Stimulated activated CD8-positive, alpha-beta memory T cell treated with anti-CD3 and anti-CD28 coated beads, Interleukin-7, amount 100 ng/mL, for 1 hour (primary cell): Measurements from ENCODE around the gene FSHR.

Experiments used
- DNase-seq, 2 donors: peaks; one replicate each; pipeline ENCODE4 v3.0.0-alpha.2; 2020; ENCODE audit warnings: low read depth in 2 of 2

The FSHR gene

DNA sequence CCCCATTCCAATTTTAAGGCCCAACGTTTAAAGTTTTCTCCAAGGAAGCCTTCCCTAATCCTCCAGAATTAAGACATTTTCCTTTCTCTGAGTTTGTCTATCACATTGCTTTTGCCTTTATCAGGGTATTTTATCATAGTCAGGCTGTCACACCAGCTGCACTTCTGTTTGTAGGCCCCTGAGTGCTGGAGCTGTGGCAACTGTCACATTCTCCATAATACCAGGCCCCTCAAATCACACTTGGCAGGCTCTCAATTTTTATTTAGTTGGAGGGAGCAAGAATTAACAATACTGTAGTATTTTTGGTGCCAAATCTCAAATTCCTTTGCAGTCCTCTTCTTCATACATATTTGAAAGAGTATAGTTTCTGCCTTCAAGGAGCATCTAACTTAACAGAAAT lies 122.2 kb downstream of the FSHR start:
- no peak for DNase-seq

DNA sequence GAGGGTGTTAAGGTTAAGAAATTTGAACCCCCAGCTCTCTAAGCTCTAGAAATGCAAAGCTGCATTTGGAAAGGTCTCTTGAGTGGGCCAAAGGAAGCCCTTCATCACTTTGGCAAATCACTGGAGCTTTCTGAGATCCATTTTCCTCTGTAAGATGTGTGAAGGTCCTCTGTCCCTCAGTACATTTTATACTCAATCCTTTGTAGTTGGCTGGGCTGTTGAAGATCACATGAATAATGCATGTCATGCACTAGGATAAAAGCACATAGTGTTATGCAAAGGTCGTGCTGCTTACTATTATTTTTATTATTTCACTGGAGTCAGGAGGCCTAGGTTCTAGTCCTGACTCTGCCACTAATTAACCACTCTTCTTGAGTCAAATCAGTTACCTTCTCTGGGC lies 124.9 kb downstream of the FSHR start:
- DNase-seq = no peak

DNA sequence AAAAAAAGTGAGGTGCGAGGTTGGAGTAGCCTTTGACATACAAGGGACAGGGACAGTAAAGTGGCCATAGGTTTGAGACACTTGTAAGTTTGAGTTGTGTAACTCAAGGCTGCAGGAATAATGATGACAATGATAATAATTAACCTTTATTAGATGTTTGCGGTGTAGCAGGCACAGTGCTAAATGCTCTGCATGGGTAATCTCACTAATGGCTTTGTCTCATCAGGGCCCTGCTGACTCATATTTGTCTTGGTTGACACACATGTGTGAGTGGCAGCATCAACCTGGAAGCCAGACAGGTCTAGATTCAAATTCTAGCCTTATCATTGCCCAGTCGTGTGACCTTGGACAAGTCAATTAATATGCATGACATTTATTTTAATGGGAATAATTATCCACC lies 126.2 kb downstream of the FSHR start:
- DNase-seq = no peak

DNA sequence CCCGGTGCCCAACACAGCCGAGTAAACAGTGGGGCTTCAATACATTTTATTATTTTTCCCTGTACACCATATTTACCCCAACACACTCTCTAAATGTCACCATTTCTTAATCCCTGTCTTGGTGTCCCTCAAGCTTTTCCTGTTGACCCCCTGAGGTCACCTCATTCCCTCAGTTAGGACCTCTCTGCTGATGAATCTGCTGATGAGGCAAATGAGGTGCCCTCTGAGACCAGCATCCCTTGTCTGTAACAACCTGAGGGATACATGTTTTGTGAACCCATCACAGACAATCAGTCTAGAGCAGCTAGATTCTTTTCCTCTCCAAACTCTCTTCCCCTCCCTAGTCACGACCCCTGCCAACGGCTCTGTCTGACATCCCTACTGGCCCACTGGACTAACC lies 127.6 kb downstream of the FSHR start:
- no peak for DNase-seq

DNA sequence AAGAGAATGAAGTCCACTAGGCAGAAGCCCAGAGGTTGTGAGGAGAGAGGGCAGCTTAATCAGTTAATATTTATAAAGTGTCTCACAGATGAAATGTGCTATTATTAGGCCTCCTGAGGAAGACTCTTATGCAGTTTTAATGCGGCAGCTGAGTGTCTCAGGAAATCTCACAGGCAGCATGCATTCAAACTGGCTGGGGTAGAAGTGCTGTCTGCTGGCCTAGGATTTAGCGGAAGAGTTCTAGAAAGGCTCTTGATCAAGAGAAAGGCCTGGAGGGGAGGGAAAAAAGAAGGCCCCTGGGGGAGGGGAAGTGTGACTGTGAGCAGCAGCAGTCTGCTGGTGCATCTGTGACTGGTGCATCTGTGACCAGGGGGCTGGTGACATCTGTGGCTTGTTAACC lies 133.0 kb downstream of the FSHR start:
- no peak for DNase-seq

DNA sequence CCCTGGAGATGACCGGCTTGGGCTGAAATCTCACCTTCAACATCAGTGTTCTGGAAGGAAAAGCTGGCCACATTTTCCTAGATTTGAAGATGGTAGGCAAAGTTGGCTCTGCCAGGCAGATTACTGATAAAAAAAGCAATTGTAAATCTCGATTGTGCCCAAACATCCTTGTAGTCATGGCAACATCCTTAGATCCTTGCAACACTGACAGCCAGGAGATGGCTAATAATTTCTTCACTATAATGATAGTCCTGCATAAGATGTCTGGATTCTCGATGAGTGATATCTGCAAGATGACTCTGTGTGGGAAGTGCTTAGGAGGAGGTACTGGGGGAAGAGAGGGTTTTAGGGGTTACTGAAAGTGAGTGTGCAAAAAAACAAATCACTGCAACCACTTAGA lies 149.1 kb downstream of the FSHR start:
- no peak for DNase-seq

DNA sequence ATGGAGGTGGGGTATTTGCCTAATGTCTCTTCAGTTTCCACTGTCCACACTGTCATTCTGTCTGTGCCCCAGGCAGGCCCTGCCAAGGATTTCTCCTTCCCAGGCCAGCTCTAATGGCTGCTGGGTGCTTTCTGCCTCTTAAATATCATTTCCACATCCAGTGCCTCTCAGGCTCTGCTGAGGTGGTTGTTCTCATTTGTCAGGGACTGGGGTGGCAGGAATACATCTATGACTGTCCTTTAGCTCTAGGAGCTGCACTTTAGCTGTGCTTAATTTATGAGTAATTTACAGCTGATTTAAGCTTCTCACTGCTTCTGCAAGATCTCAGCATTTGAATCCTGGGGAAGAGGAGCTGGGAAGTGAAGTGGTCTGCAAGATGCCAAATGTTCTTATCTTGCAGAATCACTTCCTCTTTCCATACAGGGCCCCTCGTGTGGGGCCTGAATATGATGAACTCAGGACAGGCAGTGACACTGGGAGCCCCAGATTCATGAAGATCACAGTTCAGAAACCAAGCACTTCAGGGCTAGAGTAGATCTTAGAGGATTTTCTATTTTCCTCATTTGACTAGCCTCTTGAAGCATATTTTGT lies 150.2 kb downstream of the FSHR start:
- no peak for DNase-seq

DNA sequence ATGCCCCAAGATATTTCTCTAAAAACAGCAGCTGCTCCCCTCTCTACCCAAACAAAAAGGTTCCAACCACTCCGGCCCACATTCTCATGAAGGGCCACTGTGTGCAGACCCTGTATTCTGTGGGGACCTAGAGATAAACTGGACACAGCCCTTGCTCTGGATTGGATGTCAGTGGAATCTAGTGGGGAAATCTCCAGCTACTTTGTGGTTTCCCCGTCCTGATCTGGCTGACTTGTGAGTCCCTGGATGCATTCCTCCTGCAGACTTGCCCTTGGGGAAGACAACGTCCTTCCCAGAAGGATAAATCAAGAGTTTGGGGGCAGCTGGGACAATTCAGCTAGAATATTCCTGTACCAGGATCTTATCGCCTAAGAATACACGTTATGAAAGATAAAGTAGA lies 151.1 kb downstream of the FSHR start:
- DNase-seq = no peak

DNA sequence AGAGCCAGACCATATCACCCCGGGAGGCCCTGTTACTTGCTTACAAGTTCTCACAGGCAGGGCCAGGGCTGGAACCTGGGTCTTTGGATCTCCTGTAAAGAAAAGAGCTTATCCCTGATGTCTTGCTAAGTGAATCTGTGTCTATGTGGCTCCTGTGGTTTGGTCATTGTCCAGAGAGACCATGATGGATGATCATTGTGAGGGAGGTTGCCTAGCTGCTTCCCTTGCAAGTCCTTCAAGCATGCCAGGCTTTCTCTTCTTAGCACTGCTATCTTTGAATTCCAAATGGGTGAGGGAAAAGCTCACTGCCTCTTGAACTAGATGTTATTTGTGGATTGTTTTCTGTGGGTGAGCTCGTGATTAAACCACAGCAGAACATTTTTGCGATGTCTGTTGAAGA lies 151.6 kb downstream of the FSHR start:
- DNase-seq = no peak

DNA sequence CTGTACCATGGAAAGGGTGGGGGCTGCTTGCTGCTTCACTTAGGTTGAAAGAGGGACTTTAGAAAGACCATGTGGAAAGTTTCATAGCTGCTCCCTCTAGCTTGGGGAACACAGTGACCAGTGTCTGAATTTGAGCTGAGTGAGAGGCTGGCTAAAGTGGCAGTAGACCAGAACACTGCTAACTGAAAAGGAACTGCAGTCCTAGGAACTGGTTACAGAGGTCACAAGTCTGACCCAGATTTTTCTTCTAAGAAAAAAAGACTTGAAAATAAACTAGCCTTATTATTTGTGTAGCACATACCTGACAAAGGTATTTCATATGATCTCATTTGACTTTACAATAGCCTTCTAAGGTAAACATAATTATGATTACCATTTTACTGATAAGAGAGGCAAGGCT lies 153.6 kb downstream of the FSHR start:
- no peak for DNase-seq

DNA sequence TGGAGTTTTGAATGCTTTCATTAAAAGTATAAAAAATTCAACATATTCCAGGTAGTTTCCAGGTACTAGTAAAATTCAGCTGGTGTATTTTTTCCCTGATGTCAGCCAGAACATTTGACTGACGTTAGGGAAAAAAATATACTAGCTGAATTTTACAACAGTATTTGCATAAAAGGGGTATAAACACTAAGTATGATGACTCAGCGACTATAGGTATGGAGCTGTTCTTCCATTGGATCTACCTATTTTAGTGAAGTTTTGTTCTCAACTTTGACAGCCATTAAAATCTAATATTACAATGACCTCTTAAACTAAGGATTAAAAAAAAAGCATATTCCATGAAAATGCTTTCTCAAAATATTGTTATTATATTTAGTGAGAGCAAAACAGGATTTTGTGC lies 155.9 kb downstream of the FSHR start:
- no peak for DNase-seq

DNA sequence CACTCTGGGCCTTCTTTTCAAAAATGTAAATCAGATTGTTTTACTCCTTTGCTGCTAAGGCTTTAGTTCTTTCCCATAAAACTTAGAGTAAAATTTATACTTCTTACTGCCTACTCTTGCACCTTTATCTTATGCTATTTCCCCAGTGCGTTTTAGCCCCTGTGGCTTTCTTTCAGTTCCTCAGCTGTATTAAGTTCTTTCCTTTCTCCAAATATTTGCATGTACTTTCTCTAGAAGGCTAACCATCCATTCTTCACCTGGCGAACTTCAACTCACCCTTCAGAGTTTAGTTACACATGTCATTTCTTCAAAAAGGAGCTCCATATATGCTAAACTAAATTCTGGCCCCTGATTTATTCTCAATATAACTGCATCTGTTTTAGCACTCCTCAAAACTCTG lies 160.7 kb downstream of the FSHR start:
- DNase-seq = no peak

DNA sequence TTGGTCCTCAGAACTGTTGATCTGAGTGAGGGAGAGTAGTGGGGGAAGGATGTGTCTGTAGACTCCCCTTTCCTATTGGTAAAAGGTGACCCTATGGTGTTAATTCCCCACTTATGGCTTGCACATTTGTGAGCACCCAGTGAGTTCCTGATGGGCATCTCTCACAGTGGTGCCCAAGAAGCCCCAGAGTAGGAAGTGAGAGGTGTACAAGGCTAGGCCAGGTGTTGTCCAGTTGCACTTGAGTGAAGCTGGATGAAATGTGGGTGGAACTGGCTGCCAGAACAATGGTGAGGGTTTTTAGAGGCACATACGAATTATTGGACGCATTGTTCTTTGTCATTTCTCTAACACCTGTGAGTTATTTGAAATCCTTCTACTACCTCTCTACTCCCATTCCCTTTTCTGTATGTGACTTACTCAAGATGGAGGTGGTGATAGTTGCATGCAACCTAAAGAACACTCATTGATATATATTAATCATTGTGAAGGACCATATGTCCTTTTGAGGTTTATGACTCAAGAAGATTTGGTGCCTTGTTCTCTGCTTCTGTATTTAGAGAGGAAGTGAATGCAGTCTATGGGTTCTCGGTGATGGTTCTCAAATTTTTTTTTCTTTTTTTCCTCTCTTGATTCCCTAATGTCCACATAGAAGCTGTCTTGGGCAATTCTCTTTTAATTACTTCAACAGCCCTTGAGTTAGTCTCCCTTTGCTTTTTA lies 162.7 kb downstream of the FSHR start:
- DNase-seq = no peak

DNA sequence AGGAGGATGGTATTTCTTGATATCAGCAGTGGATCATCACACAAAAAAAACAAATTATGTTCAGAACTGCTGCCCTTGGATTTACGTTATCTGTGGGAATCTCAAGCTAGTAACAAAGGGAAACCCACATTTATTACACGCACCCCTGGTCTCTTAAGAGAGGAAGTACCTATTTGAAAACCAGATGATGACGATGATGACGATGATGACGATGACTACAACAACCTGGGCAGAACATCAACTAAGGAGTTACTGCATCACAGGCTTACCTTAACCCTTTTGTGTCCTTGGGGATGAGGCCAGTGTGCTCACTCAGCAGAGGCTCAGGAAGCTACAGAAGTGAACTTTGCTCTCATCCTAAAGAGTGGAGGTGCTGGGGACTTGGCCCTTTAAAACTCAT lies 169.4 kb downstream of the FSHR start:
- no peak for DNase-seq

DNA sequence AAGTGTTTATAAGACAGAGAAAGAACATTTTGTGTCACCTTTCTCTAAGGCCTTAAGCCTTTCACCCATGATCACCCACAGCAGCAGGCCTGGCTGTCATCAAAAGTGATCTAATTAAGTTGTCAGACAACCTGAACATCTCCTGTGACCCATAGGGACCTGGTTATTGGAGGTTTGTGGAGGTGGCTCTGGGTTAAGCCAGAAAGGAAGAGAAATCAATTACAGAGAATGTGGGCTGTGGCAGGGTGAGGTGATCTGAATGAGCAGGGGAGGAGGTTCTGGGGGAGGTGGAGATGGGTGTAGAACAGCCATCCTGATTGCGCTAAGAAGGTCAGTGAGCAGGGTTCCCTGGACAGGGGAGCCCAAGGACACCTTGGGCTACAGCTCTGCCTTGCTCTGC lies 170.8 kb downstream of the FSHR start:
- DNase-seq = no peak

DNA sequence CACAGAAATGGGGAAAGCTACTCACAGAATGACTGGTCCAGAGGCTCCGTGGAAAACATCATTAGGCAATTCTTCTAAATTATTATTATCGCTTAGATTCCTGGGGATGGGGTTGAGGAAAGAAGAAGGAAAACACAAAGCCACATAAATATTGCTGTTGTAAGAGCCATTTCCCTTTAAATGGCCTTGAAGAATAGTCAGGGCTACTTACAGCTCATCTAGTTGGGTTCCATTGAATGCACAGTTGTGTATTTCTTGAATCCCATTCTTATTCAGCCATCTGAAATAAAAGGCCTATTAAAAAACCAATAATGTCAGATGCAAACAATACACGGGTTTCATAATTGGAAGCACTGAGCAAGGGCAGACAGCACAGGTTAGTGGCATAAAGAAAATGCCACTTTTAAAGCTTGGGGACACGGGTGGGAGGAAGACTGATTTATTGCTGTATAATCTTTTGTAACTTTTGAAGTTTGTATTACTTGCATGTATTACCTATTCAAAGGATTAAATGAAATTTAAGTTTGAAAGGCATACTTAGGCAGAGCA lies 171.4 kb downstream of the FSHR start:
- no peak for DNase-seq

DNA sequence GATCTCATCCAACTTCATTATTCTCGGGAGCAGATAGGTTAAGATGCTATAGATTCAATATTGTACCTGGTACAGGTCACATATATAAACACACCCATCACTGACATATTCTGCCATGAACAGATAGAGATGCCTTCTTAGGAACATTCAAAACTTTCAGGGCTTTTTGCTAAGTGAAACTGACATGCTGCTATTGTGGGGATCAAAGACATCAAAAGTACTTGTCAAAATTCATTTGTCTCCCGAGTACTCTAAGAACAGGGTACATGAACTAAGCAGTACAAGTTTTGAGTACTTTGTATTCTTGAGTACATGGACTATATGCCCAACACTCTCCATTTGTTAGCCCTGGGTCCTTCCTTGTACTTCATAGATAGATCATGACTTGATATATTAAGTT lies 173.5 kb downstream of the FSHR start:
- DNase-seq = no peak

DNA sequence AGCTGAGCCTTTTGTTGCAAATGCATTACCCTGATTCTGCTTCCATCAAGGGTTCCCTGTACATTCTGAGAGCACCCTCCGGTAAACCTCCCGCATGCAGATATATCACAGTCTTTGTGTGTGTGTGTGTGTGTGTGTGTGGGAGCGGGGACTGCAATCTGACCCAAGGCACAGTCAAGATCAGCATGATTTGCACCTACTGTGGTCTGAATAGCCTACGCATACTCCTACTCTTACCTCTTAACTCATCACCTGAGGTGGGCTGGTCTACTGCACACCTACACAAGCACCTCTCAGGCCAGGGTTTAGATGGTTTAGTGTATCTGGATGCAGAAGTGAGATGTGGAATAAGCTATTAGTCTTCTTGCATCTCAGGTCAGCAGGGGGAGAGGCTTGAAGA lies 174.6 kb downstream of the FSHR start:
- no peak for DNase-seq

DNA sequence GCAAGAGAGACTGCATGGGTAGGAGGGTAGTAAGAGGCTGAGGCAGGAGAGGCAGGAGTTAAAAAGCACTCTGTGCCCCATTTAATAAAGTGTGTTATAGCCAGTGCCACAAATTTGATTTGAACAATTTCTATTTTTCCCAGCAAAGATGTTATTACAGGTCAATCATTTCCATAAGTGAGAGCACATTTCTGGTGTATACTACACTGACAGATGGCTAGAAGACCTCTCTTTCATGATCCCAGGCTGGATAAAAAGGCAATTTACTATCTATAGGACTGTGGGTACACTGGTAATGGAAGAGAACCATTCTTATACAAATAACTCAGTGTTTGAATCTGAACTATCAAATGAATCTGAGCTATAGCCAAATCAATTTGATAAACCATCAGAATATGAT lies 176.2 kb downstream of the FSHR start:
- no peak for DNase-seq

DNA sequence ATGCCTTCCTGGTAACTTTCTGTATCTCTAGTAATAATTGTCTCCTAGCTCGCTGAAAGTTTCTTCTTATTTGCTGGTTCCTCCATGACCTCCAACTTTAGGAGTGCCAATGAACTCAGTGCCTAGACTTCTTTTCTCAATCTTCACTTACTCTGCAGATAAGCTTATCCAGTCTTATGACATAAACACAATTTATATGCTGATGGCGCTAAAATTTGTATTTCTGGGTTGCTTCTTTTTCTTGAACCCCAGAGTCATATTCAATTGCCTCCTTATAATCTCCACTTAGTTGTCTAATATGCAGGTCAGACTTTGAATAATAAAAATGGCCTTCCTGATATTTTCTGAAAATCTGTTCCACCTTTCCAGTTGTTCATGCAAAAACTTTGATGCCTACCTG lies 182.5 kb downstream of the FSHR start:
- DNase-seq = no peak

DNA sequence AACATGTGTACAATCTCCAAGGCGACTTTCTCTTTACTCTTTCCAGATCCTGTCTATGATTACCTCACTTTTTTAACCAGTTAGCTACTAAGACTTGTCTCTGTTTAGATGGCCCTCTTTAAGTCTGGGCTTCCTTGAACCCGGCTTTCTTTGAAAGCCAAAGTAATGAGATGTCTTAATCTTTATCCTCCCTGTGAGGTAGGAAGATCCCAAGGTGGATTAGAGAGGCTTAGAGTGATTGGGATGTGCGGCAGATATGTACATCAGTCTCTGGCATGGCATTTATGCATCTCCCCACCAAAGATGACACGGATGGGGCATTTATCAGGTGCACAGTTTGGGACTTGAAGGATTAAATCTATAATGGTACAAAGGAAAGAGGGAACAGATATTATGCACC lies 186.3 kb downstream of the FSHR start:
- DNase-seq = no peak

DNA sequence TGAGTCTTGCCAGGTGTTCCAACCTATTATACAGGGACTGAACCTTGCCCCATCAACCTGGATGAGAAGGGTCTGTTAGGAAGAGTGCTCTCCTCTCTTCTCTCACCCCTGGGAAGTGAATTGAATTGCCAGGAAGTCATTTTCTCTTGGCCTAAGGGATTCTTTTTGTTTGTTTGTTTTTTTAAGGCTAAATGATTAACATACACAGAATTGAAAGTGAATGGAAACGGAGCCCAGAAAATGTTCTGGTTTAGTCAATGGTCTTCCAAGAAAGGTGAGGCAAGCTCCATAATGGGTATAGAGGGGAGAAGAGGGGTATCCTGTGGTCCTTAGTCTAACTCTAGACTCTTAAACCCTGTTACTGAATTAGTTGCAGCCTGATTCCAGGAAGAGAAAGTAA lies 189.1 kb downstream of the FSHR start:
- no peak for DNase-seq

DNA sequence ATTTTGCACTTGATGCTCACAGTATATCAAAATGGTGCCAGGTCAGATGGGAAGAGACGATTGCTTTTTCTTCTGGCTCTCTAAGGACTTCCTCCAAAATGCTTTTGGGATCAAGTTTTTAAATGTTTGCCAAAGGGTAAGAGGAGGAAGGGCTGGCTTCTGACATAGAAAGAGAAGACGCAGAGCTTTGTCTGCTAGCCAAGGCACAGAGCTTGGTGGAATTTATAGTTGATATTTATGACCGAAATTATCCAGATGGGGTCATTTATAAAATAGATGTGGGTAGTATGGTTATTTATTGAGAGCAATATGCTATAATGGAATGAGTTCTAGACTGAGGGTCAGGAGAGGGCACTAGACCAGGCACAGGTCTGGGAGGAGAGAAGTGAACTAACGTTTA lies 193.3 kb downstream of the FSHR start:
- no peak for DNase-seq

DNA sequence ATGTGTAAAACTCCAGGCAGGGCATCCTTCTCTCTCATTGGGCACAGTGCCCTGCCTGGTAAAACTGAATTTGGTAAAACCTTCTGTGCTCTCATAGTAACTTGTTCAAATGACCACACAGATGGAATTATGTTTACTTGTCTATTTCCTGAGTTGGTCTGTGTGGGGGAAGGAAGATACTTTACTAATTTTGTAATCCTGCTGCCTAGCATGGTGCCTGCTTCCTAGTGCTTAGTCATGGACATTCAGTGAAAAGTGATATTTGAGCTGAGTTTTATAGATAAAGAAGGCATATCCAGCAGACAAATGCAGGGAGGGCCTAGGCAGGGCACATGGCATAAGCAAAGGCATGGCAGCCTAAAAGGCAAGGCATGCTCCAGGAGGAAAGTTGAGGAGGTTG lies 199.4 kb downstream of the FSHR start:
- no peak for DNase-seq
